Raji (cell line): Measurements from ENCODE around the gene SH3RF3.

Source experiments
- POLR2A ChIP-seq: IDR thresholded peaks from 2 replicates; pipeline ENCODE4 v1.6.1; 2011; ENCODE audit warnings: low read depth, low read length, control low read depth; ENCODE audit not compliant: insufficient read depth

Gene SH3RF3

GRCh38 chr2:109261906-109262631, 133.1 kb downstream of the SH3RF3 start:
- no peak for TF ChIP-seq POLR2A

- TF ChIP-seq POLR2A, result no peak
Measured at GRCh38 chr2:109264595-109265328, 135.8 kb downstream of the SH3RF3 start.

- TF ChIP-seq POLR2A, result no peak
Measured at GRCh38 chr2:109265369-109265768, 136.4 kb downstream of the SH3RF3 start.

GRCh38 chr2:109265953-109266352, 136.9 kb downstream of the SH3RF3 start:
- no peak for TF ChIP-seq POLR2A

- no peak for TF ChIP-seq POLR2A
Measured at GRCh38 chr2:109266496-109266895, 137.5 kb downstream of the SH3RF3 start.

- TF ChIP-seq POLR2A, result no peak
Measured at GRCh38 chr2:109266998-109267854, 138.2 kb downstream of the SH3RF3 start.

- no peak for TF ChIP-seq POLR2A
Measured at GRCh38 chr2:109268916-109269315, 139.9 kb downstream of the SH3RF3 start.

GRCh38 chr2:109269706-109270504, 140.9 kb downstream of the SH3RF3 start:
- no peak for TF ChIP-seq POLR2A

- no peak for TF ChIP-seq POLR2A
Measured at GRCh38 chr2:109270505-109271312, 141.7 kb downstream of the SH3RF3 start.

- no peak for TF ChIP-seq POLR2A
Measured at GRCh38 chr2:109271920-109272319, 142.9 kb downstream of the SH3RF3 start.

- TF ChIP-seq POLR2A, result no peak
Measured at GRCh38 chr2:109272461-109272860, 143.5 kb downstream of the SH3RF3 start.

GRCh38 chr2:109275120-109276012, 146.4 kb downstream of the SH3RF3 start:
- TF ChIP-seq POLR2A, result no peak

- no peak for TF ChIP-seq POLR2A
Measured at GRCh38 chr2:109277406-109277805, 148.4 kb downstream of the SH3RF3 start.

GRCh38 chr2:109279243-109279860, 150.3 kb downstream of the SH3RF3 start:
- TF ChIP-seq POLR2A, result no peak
